Measurements from ENCODE around the gene ATXN1.
"Not testable (repeated sequence)": the region's sequence is repeated elsewhere in the genome, so short reads cannot be mapped to it uniquely, and the experiment has no call there.

ATXN1 gene

GRCh38 chr6:16464045-16464444 lies 297.2 kb downstream of the ATXN1 start:
- DNase-seq (ENCODE audit: low read depth in 3 of 3, low spot score in 1 of 3): no peak

DNA sequence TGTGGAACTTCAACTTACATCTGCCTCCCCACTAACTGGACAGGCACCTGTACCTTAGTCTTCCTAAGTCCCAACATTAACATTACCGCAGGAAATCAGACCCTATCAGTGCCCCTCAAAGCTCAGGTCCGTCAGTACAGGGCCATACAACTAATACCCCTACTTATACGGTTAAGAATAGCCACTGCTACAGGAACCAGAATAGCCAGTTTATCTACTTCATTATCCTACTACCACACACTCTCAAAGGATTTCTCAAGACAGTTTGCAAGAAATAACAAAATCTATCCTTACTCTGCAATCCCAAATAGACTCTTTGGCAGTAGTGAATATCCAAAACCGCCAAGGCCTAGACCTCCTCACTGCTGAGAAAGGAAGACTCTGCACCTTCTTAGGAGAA lies 298.0 kb downstream of the ATXN1 start:
- not testable (repeated sequence) for DNase-seq (ENCODE audit: low read depth in 3 of 3, low spot score in 1 of 3)

GRCh38 chr6:16461491-16461890 lies 299.8 kb downstream of the ATXN1 start:
- no peak for DNase-seq (ENCODE audit: low read depth in 3 of 3, low spot score in 1 of 3)

DNA sequence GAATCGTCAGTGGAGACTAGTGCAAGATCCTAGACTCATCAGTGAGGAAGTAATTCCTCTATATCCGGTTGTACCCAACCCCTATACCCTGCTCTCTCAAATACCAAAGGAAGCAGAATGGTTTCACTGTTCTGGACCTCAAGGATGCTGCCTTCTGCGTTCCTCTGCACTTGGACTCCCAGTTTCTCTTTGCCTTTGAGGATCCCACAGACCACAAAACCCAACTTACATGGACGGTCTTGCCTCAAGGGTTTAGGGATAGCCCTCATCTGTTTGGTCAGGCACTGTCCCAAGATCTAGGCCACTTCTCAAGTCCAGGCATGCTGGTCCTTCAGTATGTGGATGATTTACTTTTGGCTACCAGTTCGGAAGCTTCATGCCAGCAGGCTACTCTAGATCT lies 301.8 kb downstream of the ATXN1 start:
- DNase-seq (ENCODE audit: low read depth in 3 of 3, low spot score in 1 of 3): not testable (repeated sequence)

DNA sequence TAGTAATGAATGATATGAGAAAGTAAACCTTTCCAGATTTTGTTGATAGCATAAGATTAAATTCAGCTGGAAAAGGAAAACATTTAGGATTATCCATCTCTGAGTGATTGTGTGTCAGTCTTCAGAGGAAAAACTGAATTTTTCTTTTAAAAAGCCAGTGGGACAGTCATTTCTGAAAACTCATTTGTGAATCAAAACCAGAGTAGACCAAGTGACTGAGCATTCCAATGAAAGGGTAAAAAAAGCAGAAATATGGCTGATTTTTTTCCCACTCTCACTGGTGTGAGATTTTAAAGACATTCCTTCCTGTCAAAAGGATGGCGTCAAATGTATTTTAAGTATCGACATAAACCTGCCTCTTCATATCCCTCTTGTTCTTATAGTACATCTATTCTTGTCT lies 308.9 kb downstream of the ATXN1 start:
- DNase-seq (ENCODE audit: low read depth in 3 of 3, low spot score in 1 of 3): no peak

DNA sequence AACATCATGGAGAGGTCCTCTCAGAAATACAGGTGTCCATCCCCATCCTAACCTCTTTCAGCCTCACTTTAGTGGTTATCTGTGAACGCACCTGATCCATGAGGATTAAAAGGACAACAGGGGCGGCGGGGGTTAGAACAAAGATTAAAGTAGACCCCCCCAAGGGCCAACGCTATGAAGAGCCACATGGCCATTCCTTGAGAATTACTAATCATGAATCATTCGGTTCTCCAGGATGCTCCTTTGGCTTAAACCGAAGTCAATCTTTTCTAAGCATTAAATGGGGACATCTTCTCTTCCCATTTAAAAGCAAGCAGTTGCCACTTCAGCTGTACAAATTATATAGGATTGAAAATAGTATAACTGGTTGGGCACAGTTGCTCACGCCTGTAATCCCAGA lies 310.4 kb downstream of the ATXN1 start:
- DNase-seq (ENCODE audit: low read depth in 3 of 3, low spot score in 1 of 3): no peak

DNA sequence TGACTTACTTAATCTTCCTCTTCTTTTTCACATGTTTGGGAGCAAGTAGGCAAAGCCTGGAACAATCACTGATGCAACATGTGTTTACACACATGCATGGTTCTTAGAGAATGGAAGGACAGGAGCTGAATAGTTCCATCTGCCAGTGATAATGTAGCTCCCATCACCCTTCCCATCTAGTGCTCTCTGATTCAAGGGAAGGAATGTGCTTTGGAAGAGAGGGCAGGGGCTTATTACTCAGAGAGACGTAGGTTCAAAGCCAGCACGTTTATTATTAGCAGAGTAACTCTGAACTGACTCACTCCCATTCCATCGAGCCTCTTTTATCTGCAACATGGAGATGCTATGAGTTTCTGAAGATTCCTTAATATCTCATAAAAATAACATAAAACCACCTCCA lies 311.0 kb downstream of the ATXN1 start:
- no peak for DNase-seq (ENCODE audit: low read depth in 3 of 3, low spot score in 1 of 3)

DNA sequence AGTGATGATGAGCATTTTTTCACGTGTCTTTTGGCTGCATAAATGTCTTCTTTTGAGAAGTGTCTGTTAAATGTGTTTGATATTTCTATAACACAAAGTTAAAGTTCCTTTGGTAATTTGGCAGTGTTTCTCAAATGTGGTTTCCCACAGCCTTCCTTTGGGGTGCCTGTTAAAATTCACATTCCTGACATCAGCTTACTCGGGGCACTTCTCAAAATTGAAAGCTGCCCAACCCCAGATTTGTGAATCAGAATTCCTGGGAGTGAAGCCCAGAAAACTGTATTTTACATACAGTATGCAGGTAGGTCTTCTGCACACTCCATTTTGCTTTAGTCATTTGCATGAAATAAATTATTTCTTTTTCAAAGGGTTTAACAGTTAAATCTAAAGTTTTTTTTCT lies 315.0 kb downstream of the ATXN1 start:
- no peak for DNase-seq (ENCODE audit: low read depth in 3 of 3, low spot score in 1 of 3)

DNA sequence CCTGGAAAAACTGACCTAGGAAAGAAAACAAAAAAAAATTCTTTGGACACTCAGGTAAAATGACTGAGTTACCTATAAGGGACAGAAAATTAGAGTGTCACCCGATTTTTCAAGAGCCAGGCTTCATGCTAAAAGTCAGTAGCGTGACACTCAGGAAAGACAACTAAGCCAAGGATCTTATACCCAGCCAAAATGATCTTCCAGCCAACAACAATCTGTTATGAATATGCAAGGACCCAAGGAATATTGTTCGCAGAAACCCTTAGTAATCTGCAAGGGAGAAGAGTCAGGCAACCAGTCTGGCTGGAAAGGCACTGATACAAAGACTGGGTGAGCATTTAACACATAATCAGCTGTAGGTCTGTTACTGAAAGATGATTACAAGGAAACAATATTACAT lies 319.2 kb downstream of the ATXN1 start:
- DNase-seq (ENCODE audit: low read depth in 3 of 3, low spot score in 1 of 3): no peak

DNA sequence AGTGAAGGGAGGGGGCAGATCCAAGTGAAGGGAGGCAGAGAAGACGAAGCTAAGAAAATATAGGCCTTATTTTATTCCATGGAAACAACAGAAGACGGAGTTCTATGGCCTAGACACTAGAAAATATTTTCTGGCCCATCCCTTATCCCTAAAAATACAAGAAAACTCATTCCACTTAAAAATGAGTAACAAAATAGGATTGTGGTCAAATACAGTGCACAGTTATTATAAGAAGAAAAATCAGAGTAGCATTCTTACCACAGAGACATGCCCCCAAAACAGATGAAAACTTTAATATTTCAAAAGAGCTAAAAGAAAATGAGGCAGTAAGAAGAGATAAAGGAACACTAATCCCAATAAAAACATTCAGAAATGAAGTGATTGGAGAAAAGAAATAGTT lies 320.0 kb downstream of the ATXN1 start:
- no peak for DNase-seq (ENCODE audit: low read depth in 3 of 3, low spot score in 1 of 3)

DNA sequence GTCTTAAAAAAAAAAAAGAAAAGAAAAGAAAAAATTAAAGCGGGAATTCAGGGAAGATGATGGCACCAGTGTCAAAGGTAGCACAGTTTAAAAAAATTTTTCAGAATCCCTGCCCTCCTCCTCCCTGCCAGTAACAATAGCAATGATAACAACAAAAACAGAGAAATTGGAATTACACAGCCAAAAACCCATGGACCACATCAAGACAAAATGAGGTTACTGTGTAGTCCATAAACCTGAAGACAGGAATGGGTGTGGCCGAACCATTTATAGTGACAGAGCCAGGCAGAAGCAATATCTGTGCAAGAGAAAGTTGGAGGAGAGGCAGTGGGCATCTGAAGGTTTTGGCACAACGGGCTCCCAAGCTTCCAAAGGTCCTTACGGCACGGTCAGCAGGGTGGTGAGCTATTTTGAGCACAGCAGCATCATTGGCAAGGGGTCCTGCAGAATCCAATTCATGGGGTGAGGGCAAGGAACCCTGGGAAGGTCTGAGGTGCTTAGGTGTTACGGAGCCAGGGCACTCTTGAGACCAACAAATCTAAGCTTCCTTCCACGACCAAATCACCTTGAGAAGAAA lies 320.5 kb downstream of the ATXN1 start:
- DNase-seq (ENCODE audit: low read depth in 3 of 3, low spot score in 1 of 3): no peak

DNA sequence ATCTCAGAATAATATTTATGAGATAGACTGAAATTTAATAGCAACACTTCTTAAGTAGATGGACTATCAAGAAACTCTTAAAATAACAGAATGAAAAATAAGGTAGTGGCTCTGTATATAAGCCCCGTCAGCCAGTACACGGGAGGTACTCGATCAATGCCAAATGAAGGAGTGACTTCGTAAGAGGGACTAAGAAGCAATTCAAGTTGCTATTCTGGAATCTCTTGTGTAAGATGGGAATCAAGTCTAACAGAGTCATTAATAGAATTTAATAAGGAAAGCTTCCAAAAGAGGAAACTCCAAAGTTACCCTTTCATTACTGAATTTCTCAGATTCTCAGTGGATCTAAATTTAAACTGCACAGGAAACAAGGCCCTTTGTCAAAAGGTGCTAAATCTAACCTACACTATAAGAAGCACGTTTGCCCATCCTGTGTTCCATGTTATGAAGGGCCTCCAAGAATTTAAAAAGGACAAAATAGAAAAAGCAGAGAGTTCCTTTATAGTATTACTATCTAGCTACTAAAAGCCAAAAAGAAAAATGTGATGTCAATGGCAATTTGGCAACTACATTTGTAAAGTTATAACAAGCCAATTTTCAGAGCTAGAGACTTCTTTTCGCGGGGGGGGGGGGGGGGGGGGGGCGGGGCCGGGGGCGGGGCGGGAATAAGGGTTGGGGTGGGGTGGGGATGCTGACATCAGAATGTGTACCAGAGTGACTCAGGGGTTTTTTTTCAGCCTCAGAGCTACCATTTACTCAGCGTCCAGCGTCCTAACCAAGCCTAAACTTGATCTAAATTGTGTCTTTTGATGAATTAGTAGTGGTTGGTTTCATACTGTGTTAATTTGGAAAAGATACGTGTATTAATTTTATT lies 322.3 kb downstream of the ATXN1 start:
- no peak for DNase-seq (ENCODE audit: low read depth in 3 of 3, low spot score in 1 of 3)

DNA sequence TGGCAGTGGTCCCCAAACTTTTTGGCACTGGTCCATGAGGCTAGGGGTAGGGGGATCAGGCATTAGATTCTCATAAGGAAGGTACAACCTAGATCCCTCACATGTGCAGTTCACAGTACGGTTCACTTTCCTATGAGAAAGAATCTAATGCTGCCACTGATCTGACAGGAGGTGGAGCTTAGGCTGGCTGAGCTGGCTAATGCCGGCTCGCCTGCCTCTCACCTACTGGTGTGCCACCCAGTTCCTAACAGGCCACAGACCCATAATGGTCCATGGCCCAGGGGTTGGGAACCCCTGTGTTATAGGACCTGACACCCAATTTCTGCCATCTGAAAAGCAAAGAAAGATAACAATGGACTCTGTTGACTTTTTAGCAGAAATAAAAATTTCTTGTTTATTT lies 323.3 kb downstream of the ATXN1 start:
- no peak for DNase-seq (ENCODE audit: low read depth in 3 of 3, low spot score in 1 of 3)

GRCh38 chr6:16437095-16437494 lies 324.2 kb downstream of the ATXN1 start:
- no peak for DNase-seq (ENCODE audit: low read depth in 3 of 3, low spot score in 1 of 3)

GRCh38 chr6:16436550-16436949 lies 324.7 kb downstream of the ATXN1 start:
- no peak for DNase-seq (ENCODE audit: low read depth in 3 of 3, low spot score in 1 of 3)

GRCh38 chr6:16434885-16435284 lies 326.4 kb downstream of the ATXN1 start:
- no peak for DNase-seq (ENCODE audit: low read depth in 3 of 3, low spot score in 1 of 3)

- no peak for DNase-seq (ENCODE audit: low read depth in 3 of 3, low spot score in 1 of 3)
Measured at GRCh38 chr6:16433338-16433890, 327.8 kb downstream of the ATXN1 start.

- DNase-seq (ENCODE audit: low read depth in 3 of 3, low spot score in 1 of 3): no peak
Measured at GRCh38 chr6:16432075-16433032, 328.9 kb downstream of the ATXN1 start.

- DNase-seq (ENCODE audit: low read depth in 3 of 3, low spot score in 1 of 3): no peak
Measured at GRCh38 chr6:16431106-16431505, 330.2 kb downstream of the ATXN1 start.

DNA sequence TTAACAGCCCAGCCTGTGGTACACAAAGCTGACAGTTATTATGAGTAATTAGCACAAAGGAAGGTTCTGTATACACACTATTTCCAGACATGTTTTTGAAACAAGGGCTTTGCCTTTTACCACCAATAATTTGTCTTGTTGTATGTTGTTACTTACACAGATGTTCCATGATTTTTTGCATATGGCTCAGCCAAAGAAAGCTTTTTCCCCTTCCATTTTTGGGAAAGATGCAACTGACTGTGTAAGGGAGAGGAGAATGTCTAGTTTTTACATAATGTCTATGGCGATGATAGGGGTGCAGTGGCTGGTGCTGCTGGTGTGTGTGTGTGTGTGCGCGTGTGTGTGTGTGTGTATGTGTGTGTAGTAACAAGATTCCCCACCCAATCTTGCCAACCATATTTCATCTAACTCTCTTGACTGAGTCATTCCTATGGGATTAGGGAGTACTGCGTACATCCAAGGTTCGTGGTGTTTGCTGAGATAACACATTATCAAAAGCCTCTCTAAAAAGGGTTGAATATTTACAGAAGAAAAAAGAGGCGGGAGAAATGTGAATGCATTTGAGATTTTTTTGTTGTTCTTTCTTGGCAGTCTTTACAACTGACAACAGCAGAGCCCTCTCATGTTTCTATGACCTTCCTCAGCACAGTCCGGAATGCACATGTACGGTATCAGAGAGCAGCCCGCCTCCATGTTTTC lies 330.7 kb downstream of the ATXN1 start:
- DNase-seq (ENCODE audit: low read depth in 3 of 3, low spot score in 1 of 3): no peak

- no peak for DNase-seq (ENCODE audit: low read depth in 3 of 3, low spot score in 1 of 3)
Measured at GRCh38 chr6:16429669-16430068, 331.6 kb downstream of the ATXN1 start.

Measured in stimulated activated CD4-positive, alpha-beta T cell treated with anti-CD3 and anti-CD28 coated beads, TNF-alpha, amount 100 ng/mL, for 1 hour (primary cell).